HG03469 (cell line): Measurements from ENCODE around the gene PHTF2.
"Not testable (repeated sequence)": the region's sequence is repeated elsewhere in the genome, so short reads cannot be mapped to it uniquely, and the experiment has no call there.

Source experiments
- ATAC-seq: cut with Tn5 transposase; IDR thresholded peaks from one replicate; pipeline ENCODE4 v1.9.1; 2021; ENCODE audit warnings: mild to moderate bottlenecking, moderate library complexity, moderate number of reproducible peaks; ENCODE audit not compliant: unreplicated experiment

Gene PHTF2

GRCh38 chr7:77873416-77874327 is 75.1 kb downstream of the PHTF2 start:
- not testable (repeated sequence) for ATAC-seq

GRCh38 chr7:77877791-77878190 is 79.2 kb downstream of the PHTF2 start:
- no peak for ATAC-seq

DNA sequence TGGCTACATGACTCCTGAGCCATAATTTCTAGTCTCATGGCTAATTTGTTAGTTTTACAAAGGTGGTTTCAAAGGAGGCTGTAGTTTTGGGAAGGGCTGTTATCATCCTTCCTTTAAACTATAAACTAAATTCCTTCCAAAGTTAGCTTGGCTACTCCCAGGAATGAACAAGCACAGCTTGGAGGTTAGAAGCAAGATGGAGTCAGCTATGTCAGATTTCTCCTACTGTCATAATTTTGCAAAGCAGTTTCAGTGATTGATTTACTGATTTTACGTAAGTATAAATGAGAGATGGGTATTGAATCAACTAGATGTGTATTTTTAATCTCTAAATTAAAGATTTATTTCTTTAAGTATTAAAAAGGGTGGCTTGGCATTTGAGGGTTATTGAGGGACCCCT is 79.9 kb downstream of the PHTF2 start:
- ATAC-seq = no peak

GRCh38 chr7:77879272-77879671 is 80.7 kb downstream of the PHTF2 start:
- no peak for ATAC-seq

- ATAC-seq = no peak
Observed at GRCh38 chr7:77881871-77882270, 83.3 kb downstream of the PHTF2 start.

- ATAC-seq = no peak
Observed at GRCh38 chr7:77885155-77885554, 86.6 kb downstream of the PHTF2 start.

GRCh38 chr7:77887567-77887966 is 89.0 kb downstream of the PHTF2 start:
- ATAC-seq = no peak

- no peak for ATAC-seq
Observed at GRCh38 chr7:77888998-77889397, 90.4 kb downstream of the PHTF2 start.

DNA sequence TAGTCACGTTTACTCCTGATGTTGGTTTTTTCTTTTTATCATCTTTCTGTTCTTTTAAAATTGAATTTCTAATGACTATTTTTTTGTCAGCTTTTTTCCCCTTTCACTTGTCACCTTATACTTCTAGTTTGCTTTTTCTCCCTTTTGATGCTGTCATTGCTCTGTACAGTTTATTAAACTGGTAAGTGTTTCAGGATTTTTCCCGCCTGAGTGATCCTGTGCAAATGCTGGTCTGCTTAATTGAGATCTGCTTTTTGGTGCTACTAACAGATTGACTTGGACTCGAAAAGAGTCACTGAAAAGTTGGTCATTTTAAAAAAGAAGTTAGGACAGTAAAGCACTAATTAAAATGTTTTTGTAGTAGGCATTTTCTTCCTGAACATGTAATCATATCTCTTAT is 95.2 kb downstream of the PHTF2 start:
- no peak for ATAC-seq

DNA sequence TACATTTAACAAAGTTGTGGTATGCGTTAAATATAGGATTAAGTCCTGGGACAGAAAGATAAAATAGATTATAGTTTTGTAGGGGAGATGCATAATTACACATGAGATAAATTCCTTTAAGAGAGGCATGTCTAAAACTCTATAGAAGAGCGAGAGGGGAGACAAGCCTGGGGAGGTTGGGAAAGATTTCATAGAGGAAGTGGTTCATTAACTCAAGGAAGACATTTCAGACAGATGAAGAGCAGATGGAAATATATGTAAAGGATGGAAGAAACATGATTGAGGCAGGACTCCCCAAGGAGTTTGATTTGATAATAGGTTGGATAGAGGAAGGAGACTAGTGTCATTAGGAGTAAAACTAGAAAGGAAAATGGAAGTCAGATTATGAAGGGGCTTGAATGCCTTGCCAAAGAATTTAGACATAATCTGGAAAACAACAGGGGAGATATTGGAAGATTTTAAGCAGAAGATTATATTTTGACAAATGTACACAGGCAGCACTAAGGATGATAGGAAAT is 96.1 kb downstream of the PHTF2 start:
- ATAC-seq = no peak

- ATAC-seq = no peak
Observed at GRCh38 chr7:77895905-77896304, 97.3 kb downstream of the PHTF2 start.

GRCh38 chr7:77897004-77897547 is 98.5 kb downstream of the PHTF2 start:
- no peak for ATAC-seq

DNA sequence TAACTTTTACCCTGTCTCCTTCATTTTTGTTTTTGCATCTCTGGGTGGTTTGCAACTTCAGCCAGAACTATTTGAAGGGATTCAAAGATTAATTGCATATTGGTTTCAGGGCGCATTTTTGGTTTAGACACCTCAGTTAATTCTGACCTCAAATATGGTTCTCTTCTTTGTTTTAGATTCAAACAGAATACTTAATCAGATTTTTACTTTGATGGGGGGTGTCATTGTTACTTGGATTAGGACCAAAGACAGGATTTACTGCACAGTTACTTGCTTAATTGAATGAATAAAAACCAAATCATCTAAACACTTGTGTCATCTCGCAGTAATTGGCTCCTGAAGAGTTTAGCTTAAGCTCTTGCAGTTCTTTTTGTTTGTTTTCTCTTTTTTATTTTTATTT is 100.9 kb downstream of the PHTF2 start:
- ATAC-seq = no peak

GRCh38 chr7:77903597-77903996 is 105.0 kb downstream of the PHTF2 start:
- no peak for ATAC-seq

DNA sequence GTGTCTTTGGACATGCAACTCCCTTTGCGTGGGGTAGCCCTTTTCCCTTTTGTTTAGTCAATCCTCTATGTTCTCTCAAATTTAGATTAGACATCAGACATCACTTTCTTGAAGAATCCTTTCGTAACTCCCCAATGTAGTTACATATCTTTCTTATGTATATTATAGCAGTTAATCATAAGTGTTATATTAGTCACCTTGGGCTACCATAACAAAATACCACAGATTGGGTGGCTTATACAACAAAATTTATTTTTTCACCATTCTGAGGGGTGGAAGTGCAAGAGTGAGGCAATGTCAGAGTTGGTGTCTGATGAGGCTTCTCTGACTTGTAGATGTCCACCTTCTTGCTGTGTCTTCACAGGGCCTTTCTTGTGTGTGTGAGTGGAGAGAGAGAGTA is 105.7 kb downstream of the PHTF2 start:
- ATAC-seq = no peak

- ATAC-seq = no peak
Observed at GRCh38 chr7:77907281-77907680, 108.7 kb downstream of the PHTF2 start.

- ATAC-seq = no peak
Observed at GRCh38 chr7:77908664-77909063, 110.1 kb downstream of the PHTF2 start.

DNA sequence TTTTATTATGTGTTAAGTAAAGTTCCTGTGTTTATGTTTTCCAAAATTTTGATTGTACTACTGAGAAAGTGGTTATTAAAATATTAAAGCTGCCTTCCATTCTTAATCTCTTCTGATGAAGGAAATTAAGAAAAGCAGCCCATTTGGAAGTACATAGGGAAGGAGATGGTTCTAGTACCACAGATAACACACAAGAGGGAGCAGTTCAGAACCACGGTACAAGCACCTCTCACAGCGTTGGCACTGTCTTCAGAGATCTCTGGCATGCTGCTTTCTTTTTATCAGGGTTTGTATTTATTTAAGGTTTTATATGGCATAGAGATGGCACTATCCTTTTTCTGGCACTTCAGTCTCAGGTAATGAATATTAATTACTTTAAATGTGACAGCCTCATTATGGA is 111.6 kb downstream of the PHTF2 start:
- ATAC-seq = no peak

DNA sequence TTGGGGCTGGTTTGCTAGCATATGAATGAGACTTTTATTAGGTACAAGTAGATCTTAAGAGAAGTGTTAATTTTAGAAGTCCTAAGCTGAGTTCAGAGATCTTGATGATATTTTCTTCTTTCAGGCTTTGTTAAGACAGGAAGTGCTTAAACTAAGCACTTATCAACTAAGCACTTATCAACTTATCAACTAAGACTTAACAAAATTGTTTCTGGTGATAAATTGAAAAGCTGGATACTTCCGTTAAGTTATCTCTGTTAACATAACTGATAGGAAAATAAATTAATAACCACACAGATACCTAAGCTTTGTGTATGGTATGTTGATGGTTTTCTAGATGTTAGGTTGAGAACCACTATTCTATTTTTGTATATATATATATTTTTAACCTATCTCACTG is 113.7 kb downstream of the PHTF2 start:
- no peak for ATAC-seq

- no peak for ATAC-seq
Observed at GRCh38 chr7:77913977-77914607, 115.5 kb downstream of the PHTF2 start.

DNA sequence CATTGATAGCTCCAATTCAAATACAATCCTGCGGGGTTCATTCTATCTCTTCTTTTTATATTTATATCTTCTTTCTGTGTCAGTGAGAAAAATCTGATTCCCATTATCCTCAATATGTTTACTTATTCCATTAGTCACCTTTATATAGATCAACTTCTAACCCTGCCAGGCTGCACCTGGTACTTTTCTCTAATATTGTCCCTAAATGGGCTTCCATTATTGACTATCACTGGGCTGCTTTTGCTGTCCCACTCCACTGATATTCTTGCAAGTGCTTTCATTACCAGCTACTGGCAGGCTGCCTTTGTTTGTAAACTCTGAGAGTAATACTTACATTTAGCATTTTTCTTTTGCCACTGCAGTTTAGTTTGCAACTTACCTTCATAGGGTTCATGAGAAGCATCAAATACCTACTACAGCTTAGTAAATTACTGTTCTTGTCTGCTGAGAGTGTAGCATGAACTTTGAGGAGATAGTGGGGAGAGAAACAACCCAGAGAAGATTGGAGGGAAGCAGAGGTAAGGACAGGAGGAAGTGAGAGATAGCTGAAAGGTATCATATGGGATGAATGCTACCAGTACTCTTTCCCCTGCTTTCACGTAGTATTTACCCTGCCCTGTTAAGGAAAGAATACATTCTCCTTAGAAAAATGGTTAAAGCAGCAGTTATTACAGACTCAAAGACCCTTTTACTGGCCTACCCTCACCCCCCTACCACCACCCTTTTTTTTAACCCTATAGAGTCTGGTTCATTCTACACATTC is 119.1 kb downstream of the PHTF2 start:
- no peak for ATAC-seq
